ENCODE results near the gene MAP4K2. TPM values are rescaled to one million over a fixed set of nuclear protein-coding genes. Genes with fewer than 3 reads are reported as not detected.

MAP4K2 gene
- total and polyA plus RNA-seq, 9 of the 15 experiments (the other 6 are each of a cell fraction or from before 2014, with no cell fraction given), result 0.13 to 14.5 (median 7.3) TPM

DNA sequence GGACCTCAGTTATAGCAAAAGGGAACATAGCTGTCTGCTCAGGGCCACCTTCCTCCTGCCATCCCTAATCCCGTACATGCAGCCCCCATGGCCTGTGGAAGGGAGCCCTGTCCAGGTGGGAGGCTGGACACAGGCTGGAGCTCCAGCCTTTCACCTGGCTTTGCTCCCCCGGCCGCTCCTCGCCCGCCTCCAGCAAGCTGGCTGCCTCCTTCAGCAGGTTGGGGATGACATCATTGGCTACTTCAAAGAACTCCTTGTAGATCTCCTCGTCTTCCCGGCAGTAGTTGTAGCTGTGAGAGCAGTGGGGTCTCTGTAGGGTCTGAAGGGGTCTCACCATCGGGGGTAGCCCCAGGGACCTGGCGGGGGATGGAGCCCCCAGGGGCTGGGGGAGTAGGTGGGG lies 2.5 kb upstream of the MAP4K2 start:
- Histone ChIP-seq H4K20me1 (replicated peaks; ENCODE audit: control insufficient read depth, insufficient read depth, low read length) (no peaks in the 10 kb centered on the region), H3K4me2 (ENCODE audit: insufficient read depth, low read length) (no peak overlapping the region), H3K9ac (ENCODE audit: insufficient read depth in 1 of 2, low read depth in 2 of 2, low read length in 2 of 2) (no peak overlapping the region), H2AFZ (ENCODE audit: low read depth, low read length) (no peak overlapping the region), H3K4me3 (no peak overlapping the region), H3K79me2 (ENCODE audit: control insufficient read depth, insufficient read depth, low read length) (peaks cover 15% of the 10 kb centered on the region), H3K9me1 (ENCODE audit: control insufficient read depth, insufficient read depth, low read length) (no peaks in the 10 kb centered on the region), H3K27ac (ENCODE audit: extremely low read depth, low read depth, low read length) (no peak overlapping the region), H3K27me3 (ENCODE audit: control insufficient read depth in 2 of 2, insufficient read depth in 2 of 2, low read length in 2 of 2) (no peaks in the 10 kb centered on the region), H3K36me3 (ENCODE audit: control insufficient read depth, insufficient read depth, low read length) (peaks cover 55% of the 10 kb centered on the region; the same call in 2 of the 3 replicates), H3K4me1 (replicated peaks in 1 of 2; ENCODE audit: control insufficient read depth in 2 of 2, insufficient read depth in 2 of 2, low read length in 2 of 2) (peaks cover 33 to 60% of the 10 kb centered on the region in 2 experiments), H3K9me3 (replicated peaks; ENCODE audit: control insufficient read depth, insufficient read depth, low read depth, low read length) (no peaks in the 10 kb centered on the region)
- in situ Hi-C loops (cut with MboI), result no loop called here
- ChIA-PET CTCF (ENCODE audit: low intra/inter-chr PET ratio) (interaction anchor here (0.6 kb wide), 1 partner anchor 34 kb away, joined by 3 read pairs; no protein-coding TSS in a partner anchor), POLR2A (no interaction called here)
- 97% methylated on average over 3 of the region's 9 CpGs for whole genome bisulfite sequencing (ENCODE audit: insufficient coverage, low coverage, missing lambda C conversion rate)
- no peak for DNase-seq (ENCODE audit: extremely low read depth in 1 of 4, low spot score in 3 of 4)
- ATAC-seq, result no peak
- BruUV-seq (replicated peaks), result no TSS peak
- intact Hi-C loops (cut with micrococcal nuclease), result no loop called here
- no peak for FAIRE-seq
- no peak for TF ChIP-seq DLX4 (CRISPR knock-in tag; IDR thresholded peaks at IDR 0.05)
- TF ChIP-seq DEAF1 (CRISPR knock-in tag; IDR thresholded peaks at IDR 0.05), result no peak
- no peak for TF ChIP-seq GTF2F1 (IDR thresholded peaks at IDR 0.05; ENCODE audit: low read depth, low read length)
- no peak for TF ChIP-seq FOXP1 (CRISPR knock-in tag; IDR thresholded peaks at IDR 0.05)
- TF ChIP-seq THRAP3 (IDR thresholded peaks at IDR 0.05; ENCODE audit: borderline replicate concordance), result no peak
- TF ChIP-seq MAX (CRISPR knock-in tag; IDR thresholded peaks at IDR 0.05), result no peak

Data from K562 (cell line).